ENCODE data around the gene PSME3IP1.

- TF ChIP-seq CTCF (IDR thresholded peaks at IDR 0.05) (no peak), POLR2A (IDR thresholded peaks at IDR 0.05) (no peak)
Measured at GRCh38 chr16:57141822-57142631, 43.8 kb downstream of the PSME3IP1 start.
